HepG2 (cell line): ENCODE data around the gene YAP1. TPM values are rescaled to one million over a fixed set of nuclear protein-coding genes. Genes with fewer than 3 reads are reported as not detected.

Experiments used
- ATAC-seq: fragments of 200-7000 bp; cut with Tn5 transposase; 3 replicates; pipeline ENCODE4 v1.9.1; 2020; ENCODE audit warnings: mild to moderate bottlenecking, moderate library complexity
- BruUV-seq: library from RNA; stranded (reverse); fragments of 400-500 nt; replicated peaks from 2 replicates; lab custom pipeline; 2021; lab: Mats Ljungman, UMichigan
- CTCF ChIA-PET: fragments of 300-600 bp; formaldehyde crosslinking; extraction: SDS; loops from one replicate; lab custom pipeline; 2021; ENCODE audit warnings: low total read pairs, inconsistent platforms, low intra/inter-chr PET ratio; lab: Yijun Ruan, JAX
- POLR2A ChIA-PET: fragments of 350-600 bp; sonication (Branson Sonifier 250); formaldehyde crosslinking; loops from one replicate; lab custom pipeline; 2020; ENCODE audit warnings: antibody characterized with exemption, inconsistent platforms; lab: Yijun Ruan, JAX
- DNase-seq: peaks from one replicate; pipeline ENCODE4 v3.0.0-alpha.2; 2015; ENCODE audit warnings: low spot score
- FAIRE-seq: peaks from 3 replicates; lab custom pipeline; 2011; peaks lifted over from hg19 to GRCh38; lab: Jason Lieb, UNC
- H2AFZ ChIP-seq: one replicate; pipeline ENCODE4 v1.6.1; 2011; ENCODE audit warnings: low read length, inconsistent platforms
- H3K27ac ChIP-seq: fragments of 300-600 bp; 3 replicates; pipeline ENCODE4 v1.8.0; 2011; ENCODE audit warnings: mixed run types, mild to moderate bottlenecking, mixed read lengths, low read length, inconsistent platforms; ENCODE audit not compliant: insufficient read depth; ENCODE audit errors: extremely low read length
- H3K27me3 ChIP-seq, 2 experiments: fragments of 200-600 bp in 1 of 2; 2 replicates in 1 of 2; 3 replicates in 1 of 2; pipeline versions ENCODE4 v1.6.0 to v1.8.0; 2011; ENCODE audit warnings: low read length in 2 of 2, mild to moderate bottlenecking in 2 of 2, moderate library complexity in 2 of 2, inconsistent platforms in 1 of 2; ENCODE audit not compliant: insufficient read depth in 2 of 2, control insufficient read depth in 1 of 2
- H3K36me3 ChIP-seq, 2 experiments: fragments of 200-600 bp in 1 of 2; replicated peaks in 1 of 2; 2 replicates in 1 of 2; 3 replicates in 1 of 2; pipeline versions ENCODE4 v1.5.1 to v1.8.0; 2011; ENCODE audit warnings: low read length in 2 of 2, inconsistent platforms in 1 of 2; ENCODE audit not compliant: insufficient read depth in 2 of 2, control insufficient read depth in 1 of 2
- H3K4me1 ChIP-seq: 2 replicates; pipeline ENCODE4 v1.5.1; 2012; ENCODE audit warnings: low read length, inconsistent platforms; ENCODE audit not compliant: insufficient read depth
- H3K4me2 ChIP-seq: 2 replicates; pipeline ENCODE4 v1.6.0; 2011; ENCODE audit warnings: low read depth, low read length, inconsistent platforms
- H3K4me3 ChIP-seq, 3 experiments: fragments of 200-600 bp in 1 of 3; sonication (generic), shearing (Covaris generic) in 1 of 3; replicated peaks in 1 of 3; 2 replicates each; pipeline ENCODE4 v1.5.1; 2011 to 2016; ENCODE audit warnings: low read length in 3 of 3, inconsistent platforms in 2 of 3, low read depth in 2 of 3, mild to moderate bottlenecking in 2 of 3, control low read depth in 1 of 3, mixed read lengths in 1 of 3; ENCODE audit not compliant: insufficient read depth in 1 of 3
- H3K79me2 ChIP-seq: one replicate; pipeline ENCODE4 v1.6.1; 2011; ENCODE audit warnings: low read length, inconsistent platforms; ENCODE audit not compliant: insufficient read depth
- H3K9ac ChIP-seq: 2 replicates; pipeline ENCODE4 v1.6.0; 2011; ENCODE audit warnings: mild to moderate bottlenecking, low read depth, low read length, inconsistent platforms; ENCODE audit not compliant: insufficient read depth
- H3K9me3 ChIP-seq: 2 replicates; pipeline ENCODE4 v1.5.1; 2012; ENCODE audit warnings: mild to moderate bottlenecking, low read length
- H4K20me1 ChIP-seq: 2 replicates; pipeline ENCODE4 v1.6.0; 2011; ENCODE audit warnings: inconsistent platforms, mild to moderate bottlenecking, low read length, moderate library complexity; ENCODE audit not compliant: insufficient read depth
- AHDC1 ChIP-seq: sonication (generic); formaldehyde crosslinking; IDR thresholded peaks from 2 replicates; pipeline ENCODE4 v1.5.1; 2020; ENCODE audit warnings: mild to moderate bottlenecking, missing genetic modification reagents, borderline replicate concordance
- E2F5 ChIP-seq: sonication (generic); formaldehyde crosslinking; conservative IDR thresholded peaks from 2 replicates; pipeline ENCODE4 v1.4.0; 2020; ENCODE audit warnings: missing genetic modification reagents
- PATZ1 ChIP-seq: sonication (generic); formaldehyde crosslinking; IDR thresholded peaks from 2 replicates; pipeline ENCODE4 v1.4.0; 2020; ENCODE audit warnings: missing genetic modification reagents
- SIN3A ChIP-seq: IDR thresholded peaks from 2 replicates; pipeline ENCODE4 v1.6.1; 2011; ENCODE audit warnings: low read depth, mild to moderate bottlenecking, control low read depth, low read length, borderline replicate concordance
- SP4 ChIP-seq: sonication (generic); formaldehyde crosslinking; IDR thresholded peaks from 2 replicates; pipeline ENCODE4 v1.8.1; 2023; ENCODE audit warnings: mild to moderate bottlenecking, missing genetic modification reagents
- SPEN ChIP-seq: sonication (generic); formaldehyde crosslinking; IDR thresholded peaks from 2 replicates; pipeline ENCODE4 v1.5.1; 2020; ENCODE audit warnings: low read depth, mild to moderate bottlenecking, missing genetic modification reagents
- TERF1 ChIP-seq: sonication (generic); formaldehyde crosslinking; IDR thresholded peaks from 2 replicates; pipeline ENCODE4 v1.8.0; 2022; ENCODE audit warnings: mild to moderate bottlenecking, missing genetic modification reagents, moderate library complexity
- ZNF230 ChIP-seq: sonication (generic); formaldehyde crosslinking; IDR thresholded peaks from 2 replicates; pipeline ENCODE4 v1.4.0; 2020; ENCODE audit warnings: mild to moderate bottlenecking, missing genetic modification reagents
- ZNF281 ChIP-seq: sonication (generic); formaldehyde crosslinking; IDR thresholded peaks from 2 replicates; pipeline ENCODE4 v1.4.0; 2020; ENCODE audit warnings: missing genetic modification reagents, borderline replicate concordance
- ZNF891 ChIP-seq: sonication (generic); formaldehyde crosslinking; IDR thresholded peaks from 2 replicates; pipeline ENCODE4 v1.5.0; 2020; ENCODE audit warnings: mild to moderate bottlenecking, missing genetic modification reagents
- ZSCAN25 ChIP-seq: sonication (generic); formaldehyde crosslinking; IDR thresholded peaks from 2 replicates; pipeline ENCODE4 v1.8.0; 2022; ENCODE audit warnings: mild to moderate bottlenecking, missing genetic modification reagents
- WGBS: methylation state at CpG from one replicate; pipeline ENCODE4 v1.1.6; 2017; ENCODE audit warnings: low lambda C conversion rate; 5-methylcytosine and 5-hydroxymethylcytosine counted together
- in situ Hi-C: cut with HindIII; loops from 2 replicates; pipeline ENCODE4 v1.10.0; 2017; ENCODE audit warnings: low pct_unique_long_range_greater_than_20kb; ENCODE audit not compliant: extremely low pct_ligation_motif_present
- intact Hi-C: fragments of 100-400 bp; cut with micrococcal nuclease; formaldehyde crosslinking; loops from one replicate; pipeline ENCODE4 v1.10.0; 2022; ENCODE audit not compliant: unreplicated experiment
- polyA plus RNA-seq, 8 experiments: library from polyadenylated mRNA; depleted of rRNA in 3 of 8; stranded (reverse) in 7 of 8; unstranded in 1 of 8; fragments of >200 nt; fragmentation: Illumina TruSeq in 4 of 8; extraction: Trizol in 4 of 8; gene quantifications; 2 replicates each; pipeline versions ENCODE4 v1.2.1 to v1.2.3, GENCODE V29; 2011 to 2016; ENCODE audit warnings: low read depth in 4 of 8, missing spikeins in 1 of 8, mixed read lengths in 1 of 8; ENCODE audit not compliant: insufficient read depth in 1 of 8
- total RNA-seq, 5 experiments: library from RNA; depleted of rRNA; stranded (reverse); fragments of >200 nt; fragmentation: Illumina TruSeq; extraction: Trizol; gene quantifications; 2 replicates each; pipeline ENCODE4 v1.2.3, GENCODE V29; 2016; ENCODE audit warnings: low read depth in 1 of 5

YAP1 gene
- total and polyA plus RNA-seq, 2 of the 13 experiments (the other 11 are each of a cell fraction or from before 2014, with no cell fraction given): 59.5 to 91.0 TPM

- CTCF ChIA-PET: no interaction called here
- Histone ChIP-seq H3K9ac (no peak overlapping the region), H4K20me1 (peaks cover 23% of the 10 kb centered on the region), H3K4me1 (peaks cover 63% of the 10 kb centered on the region), H3K36me3 (peaks cover 11 to 29% of the 10 kb centered on the region in 2 experiments), H3K4me2 (peak overlapping the region; percentile 6; the same call in 1 of the 2 replicates), H3K27me3 (no peaks in the 10 kb centered on the region), H3K27ac (peak overlapping the region; percentile 20), H3K9me3 (no peaks in the 10 kb centered on the region), H2AFZ (no peak overlapping the region), H3K4me3 (no peak overlapping the region), H3K79me2 (peaks cover 97% of the 10 kb centered on the region)
- intact Hi-C loops (loop anchor here (5.0 to 10.0 kb wide), 4 partner anchors 32 to 485 kb away; partner anchors contain the start of genes ANGPTL5 and CEP126), in situ Hi-C loops (no loop called here)
- ATAC-seq (peak; percentile 23; the same call in 2 of the 3 replicates), DNase-seq (peak; percentile 86), FAIRE-seq (peak; percentile 93)
- BruUV-seq: no TSS peak
- 8% methylated on average over 4 of the region's 4 CpGs for WGBS
- POLR2A ChIA-PET: no interaction called here
- TF ChIP-seq ZNF230 (CRISPR knock-in tag) (no peak), ZNF891 (no peak), SIN3A (no peak), SPEN (CRISPR knock-in tag) (no peak), TERF1 (CRISPR knock-in tag) (no peak), SP4 (CRISPR knock-in tag) (no peak), ZSCAN25 (CRISPR knock-in tag) (no peak), E2F5 (CRISPR knock-in tag) (no peak), AHDC1 (CRISPR knock-in tag) (no peak), ZNF281 (CRISPR knock-in tag) (no peak), PATZ1 (CRISPR knock-in tag) (peak; percentile 77)
These were observed 9.8 kb downstream of the YAP1 start for GRCh38 chr11:102119997-102120396.
